GM21737 (cell line): ENCODE data around the gene ADGRG3.

Experiments
- ATAC-seq: cut with Tn5 transposase; IDR thresholded peaks from one replicate; pipeline ENCODE4 v1.9.1; 2021; ENCODE audit warnings: mild to moderate bottlenecking, moderate library complexity; ENCODE audit not compliant: unreplicated experiment

ADGRG3 gene

GRCh38 chr16:57668263-57668571 is at the start of gene ADGRG3:
ADGRG3 (plus strand) TSS chr16:57668306; CDS start chr16:57668348, 42 bp downstream.
- no peak for ATAC-seq

GRCh38 chr16:57619133-57619605 is 48.9 kb upstream of the ADGRG3 start:
- no peak for ATAC-seq

GRCh38 chr16:57619606-57620334 is 48.3 kb upstream of the ADGRG3 start:
- ATAC-seq, result no peak

- no peak for ATAC-seq
Measured at GRCh38 chr16:57620335-57621231, 47.5 kb upstream of the ADGRG3 start.

GRCh38 chr16:57621521-57622271 is 46.4 kb upstream of the ADGRG3 start:
- no peak for ATAC-seq

GRCh38 chr16:57622361-57623250 is 45.5 kb upstream of the ADGRG3 start:
- ATAC-seq, result no peak

- no peak for ATAC-seq
Measured at GRCh38 chr16:57623251-57624043, 44.7 kb upstream of the ADGRG3 start.

- ATAC-seq, result no peak
Measured at GRCh38 chr16:57624044-57624688, 43.9 kb upstream of the ADGRG3 start.

- no peak for ATAC-seq
Measured at GRCh38 chr16:57624806-57625500, 43.2 kb upstream of the ADGRG3 start.

GRCh38 chr16:57626420-57627170 is 41.5 kb upstream of the ADGRG3 start:
- no peak for ATAC-seq

GRCh38 chr16:57627184-57627871 is 40.8 kb upstream of the ADGRG3 start:
- ATAC-seq, result no peak

GRCh38 chr16:57628008-57628781 is 39.9 kb upstream of the ADGRG3 start, which contains the start of gene ADGRG1:
ADGRG1 (plus strand) TSS chr16:57628630; CDS start chr16:57650288, 21,658 bp downstream.
- ATAC-seq, result no peak

- no peak for ATAC-seq
Measured at GRCh38 chr16:57628783-57629293, 39.3 kb upstream of the ADGRG3 start.

GRCh38 chr16:57629516-57630406 is 38.3 kb upstream of the ADGRG3 start:
- ATAC-seq, result no peak

GRCh38 chr16:57630407-57630797 is 37.7 kb upstream of the ADGRG3 start:
- ATAC-seq, result no peak
